Upper lobe of left lung (tissue), 4 donors: ENCODE data around the gene MPZL1.

Experiments
- EP300 ChIP-seq, 4 donors: sonication (generic); formaldehyde crosslinking; IDR thresholded peaks; one replicate each; pipeline ENCODE4 v1.5.1; 2017; ENCODE audit warnings: antibody characterized with exemption in 4 of 4, control low read depth in 2 of 4
- POLR2A ChIP-seq, 4 donors: fragments of 450-650 bp; IDR thresholded peaks; one replicate each; pipeline ENCODE4 v1.5.1; 2016 to 2017; ENCODE audit warnings: antibody characterized with exemption in 4 of 4, mild to moderate bottlenecking in 2 of 4
- POLR2AphosphoS5 ChIP-seq, 2 donors: sonication (generic); formaldehyde crosslinking; IDR thresholded peaks; one replicate each; pipeline ENCODE4 v1.5.1; 2017; ENCODE audit warnings: antibody characterized with exemption in 2 of 2
- TF ChIP-seq, protein P1 (sequence below), 6 experiments: fragments of 450-650 bp in 4 of 6; fragments of 200-600 bp in 2 of 6; sonication (generic) in 2 of 6; IDR thresholded peaks; one replicate each; pipeline ENCODE4 v1.5.1; 2016 to 2019; ENCODE audit warnings: antibody characterized with exemption in 6 of 6

DNA sequence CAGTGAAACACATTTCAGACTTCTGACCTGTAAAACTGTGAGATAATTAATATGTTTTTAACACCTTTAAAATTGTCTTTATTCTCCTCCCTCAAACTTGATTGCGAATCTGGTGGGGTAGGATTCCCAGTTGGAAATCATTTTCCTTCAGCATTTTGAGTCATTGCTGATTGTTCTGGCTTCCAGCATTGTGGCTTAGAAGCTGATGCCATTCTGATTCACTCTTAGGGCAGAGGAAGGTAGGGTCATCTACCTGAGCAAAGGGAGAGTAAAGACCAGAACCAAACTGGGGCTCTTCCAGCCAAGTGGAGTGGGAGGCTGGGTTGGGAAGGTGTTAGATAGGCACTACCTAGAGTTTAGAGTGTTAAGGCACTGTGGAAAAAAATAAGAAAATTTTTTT is 61.2 kb downstream of the MPZL1 start:
- no peak for TF ChIP-seq POLR2A (IDR thresholded peaks at IDR 0.05)
- TF ChIP-seq POLR2AphosphoS5 (IDR thresholded peaks at IDR 0.05) = no peak
- TF ChIP-seq, protein P1, sequence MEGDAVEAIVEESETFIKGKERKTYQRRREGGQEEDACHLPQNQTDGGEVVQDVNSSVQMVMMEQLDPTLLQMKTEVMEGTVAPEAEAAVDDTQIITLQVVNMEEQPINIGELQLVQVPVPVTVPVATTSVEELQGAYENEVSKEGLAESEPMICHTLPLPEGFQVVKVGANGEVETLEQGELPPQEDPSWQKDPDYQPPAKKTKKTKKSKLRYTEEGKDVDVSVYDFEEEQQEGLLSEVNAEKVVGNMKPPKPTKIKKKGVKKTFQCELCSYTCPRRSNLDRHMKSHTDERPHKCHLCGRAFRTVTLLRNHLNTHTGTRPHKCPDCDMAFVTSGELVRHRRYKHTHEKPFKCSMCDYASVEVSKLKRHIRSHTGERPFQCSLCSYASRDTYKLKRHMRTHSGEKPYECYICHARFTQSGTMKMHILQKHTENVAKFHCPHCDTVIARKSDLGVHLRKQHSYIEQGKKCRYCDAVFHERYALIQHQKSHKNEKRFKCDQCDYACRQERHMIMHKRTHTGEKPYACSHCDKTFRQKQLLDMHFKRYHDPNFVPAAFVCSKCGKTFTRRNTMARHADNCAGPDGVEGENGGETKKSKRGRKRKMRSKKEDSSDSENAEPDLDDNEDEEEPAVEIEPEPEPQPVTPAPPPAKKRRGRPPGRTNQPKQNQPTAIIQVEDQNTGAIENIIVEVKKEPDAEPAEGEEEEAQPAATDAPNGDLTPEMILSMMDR (IDR thresholded peaks at IDR 0.05) = no peak
- no peak for TF ChIP-seq EP300 (IDR thresholded peaks at IDR 0.05)
